Right lobe of liver (tissue), 4 donors: ENCODE results near the gene HSPA12B.

Experiments
- CTCF ChIP-seq, 4 donors: fragments of 200-600 bp in 3 of 4; fragments of 450-650 bp in 1 of 4; IDR thresholded peaks; one replicate each; pipeline versions ENCODE4 v1.5.1 to v1.8.0; 2016 to 2022; ENCODE audit warnings: antibody characterized with exemption in 4 of 4, mild to moderate bottlenecking in 2 of 4
- POLR2A ChIP-seq: fragments of 450-650 bp; IDR thresholded peaks from one replicate; pipeline ENCODE4 v1.6.1; 2017; ENCODE audit warnings: antibody characterized with exemption, mild to moderate bottlenecking
- donor health status: DM: no; HTN: no; CAD: no.
- donor health status: DM: no; HTN: no; CAD: no.
- donor health status: DM: no; HTN: yes; CAD: no.

GRCh38 chr20:3728354-3728753 lies 4.1 kb upstream of the HSPA12B start:
- no peak for TF ChIP-seq CTCF (IDR thresholded peaks at IDR 0.05)
- TF ChIP-seq POLR2A = no peak
